HG03066 (cell line): Measurements from ENCODE around the gene SFRP5.

Source experiments
- ATAC-seq: cut with Tn5 transposase; IDR thresholded peaks from one replicate; pipeline ENCODE4 v1.9.1; 2021; ENCODE audit warnings: low read depth; ENCODE audit not compliant: unreplicated experiment

SFRP5 gene

GRCh38 chr10:97766996-97767924 lies 4.5 kb downstream of the SFRP5 start:
- no peak for ATAC-seq

DNA sequence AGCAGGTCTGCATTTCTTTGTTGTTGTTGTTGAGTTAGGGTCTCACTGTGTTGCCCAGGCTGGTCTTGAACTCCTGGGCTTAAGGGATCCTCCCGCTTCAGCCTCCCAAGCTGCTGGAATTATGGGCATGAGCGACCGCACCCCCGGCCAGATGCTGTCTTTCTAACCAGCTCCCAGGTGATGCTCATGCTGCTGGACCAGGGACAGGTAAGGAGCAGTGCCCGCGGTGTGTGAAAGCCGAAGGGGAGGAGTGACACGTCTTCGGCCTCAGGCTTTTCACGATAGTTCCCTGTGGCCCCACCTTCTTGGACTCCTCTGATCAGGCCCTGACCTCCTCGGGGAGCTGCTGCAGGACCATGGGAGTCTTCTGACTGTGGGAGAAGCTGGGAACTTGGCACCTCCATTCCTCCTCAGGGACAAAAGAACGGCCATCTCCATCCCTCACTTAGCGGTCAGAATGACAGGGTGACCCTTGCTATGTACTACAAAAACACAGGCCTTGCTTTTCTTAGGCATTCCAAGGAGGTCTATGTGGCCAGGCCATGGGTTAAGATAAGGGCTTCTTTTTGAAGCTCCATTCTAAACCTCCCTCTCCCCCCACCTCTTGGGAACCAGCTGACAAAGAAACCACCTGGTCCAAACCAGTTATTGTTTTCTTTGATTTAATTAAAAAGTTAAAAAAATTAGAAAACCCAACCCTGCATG lies 5.5 kb downstream of the SFRP5 start:
- no peak for ATAC-seq

DNA sequence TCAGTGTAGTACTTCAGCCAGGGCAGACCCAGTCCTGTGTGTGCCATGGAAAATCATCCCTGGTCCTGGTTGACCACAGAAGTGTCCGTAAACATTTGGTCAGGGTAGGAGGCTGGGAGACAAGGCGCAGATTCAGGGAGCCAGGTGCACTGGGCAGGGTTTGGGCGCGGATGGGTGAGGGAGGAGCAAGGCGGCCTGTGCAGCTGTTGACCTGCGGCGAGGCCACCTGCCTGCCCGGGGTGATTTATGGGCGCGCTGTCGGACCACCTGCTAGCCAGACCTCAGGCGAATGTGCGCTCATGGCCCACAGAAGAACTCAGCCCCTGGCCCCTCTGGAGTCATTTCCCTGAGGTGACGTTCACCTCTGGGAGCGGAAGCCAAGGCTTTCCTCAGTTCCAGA lies 6.6 kb downstream of the SFRP5 start:
- no peak for ATAC-seq

GRCh38 chr10:97764519-97764931 lies 7.3 kb downstream of the SFRP5 start:
- no peak for ATAC-seq

DNA sequence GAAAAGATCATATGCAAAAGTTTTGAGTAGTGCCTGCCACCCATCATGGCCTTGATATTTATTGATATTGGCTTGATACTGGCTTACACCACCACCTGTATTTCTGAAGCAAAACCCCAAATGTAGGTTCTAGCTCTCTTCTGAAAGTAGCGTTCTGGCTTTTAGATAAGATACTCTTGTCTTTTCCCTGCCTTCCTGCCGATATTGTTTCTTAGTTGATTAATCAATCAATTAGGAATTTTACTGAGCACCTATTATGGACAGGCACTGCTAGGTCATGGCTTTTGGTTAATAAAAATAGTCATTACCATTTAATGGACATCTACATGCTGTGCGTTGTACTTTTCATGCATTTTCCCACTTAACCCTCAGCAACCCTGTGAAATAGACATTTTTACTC lies 7.9 kb downstream of the SFRP5 start:
- ATAC-seq, result no peak

- ATAC-seq, result no peak
These were observed 8.4 kb downstream of the SFRP5 start for GRCh38 chr10:97763411-97763810.

DNA sequence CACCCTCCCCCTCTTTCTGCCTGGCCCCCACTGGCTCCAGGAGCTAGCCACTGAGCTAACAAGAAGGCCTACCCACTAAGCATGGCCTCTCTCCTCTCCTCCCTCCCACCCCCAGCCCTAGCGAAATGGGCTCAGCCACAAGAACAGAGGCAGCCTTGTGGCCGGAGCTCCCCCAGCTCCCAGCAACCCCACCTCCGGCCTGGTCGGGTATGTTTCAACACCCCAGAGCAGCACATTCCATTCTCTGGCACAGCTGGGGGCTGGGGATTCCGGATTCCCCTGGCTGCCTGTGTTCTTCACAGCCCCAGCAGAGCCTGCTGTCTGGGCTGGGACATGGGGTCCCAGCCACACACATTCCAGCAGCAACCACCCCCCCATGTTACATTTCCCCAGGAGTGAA lies 9.0 kb downstream of the SFRP5 start:
- no peak for ATAC-seq

GRCh38 chr10:97762056-97762455 lies 9.7 kb downstream of the SFRP5 start:
- ATAC-seq, result no peak

- no peak for ATAC-seq
These were observed 10.4 kb downstream of the SFRP5 start for GRCh38 chr10:97761331-97761865.

- ATAC-seq, result no peak
These were observed 11.1 kb downstream of the SFRP5 start for GRCh38 chr10:97760461-97761257.

GRCh38 chr10:97759946-97760345 lies 11.9 kb downstream of the SFRP5 start:
- no peak for ATAC-seq

GRCh38 chr10:97759158-97759887 lies 12.5 kb downstream of the SFRP5 start:
- ATAC-seq, result peak; percentile 48

DNA sequence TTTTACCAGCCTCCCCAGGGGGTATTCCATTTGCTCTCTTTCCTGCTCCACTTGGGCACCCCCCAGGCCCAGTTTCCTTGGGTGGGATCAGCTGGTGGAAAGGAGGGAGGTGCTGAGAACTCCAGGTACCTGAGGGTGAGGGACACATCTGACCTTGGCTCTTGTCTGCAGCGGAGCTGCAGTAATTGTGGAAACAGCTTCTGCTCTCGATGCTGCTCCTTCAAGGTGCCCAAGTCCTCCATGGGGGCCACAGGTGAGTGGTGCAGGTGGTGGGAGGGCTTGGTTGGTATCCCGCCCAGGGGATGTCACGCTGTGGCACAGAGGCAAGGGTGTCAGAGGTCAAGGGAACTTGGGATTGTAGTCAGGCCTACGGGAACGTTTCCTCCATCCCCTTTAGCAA lies 14.3 kb downstream of the SFRP5 start:
- no peak for ATAC-seq

DNA sequence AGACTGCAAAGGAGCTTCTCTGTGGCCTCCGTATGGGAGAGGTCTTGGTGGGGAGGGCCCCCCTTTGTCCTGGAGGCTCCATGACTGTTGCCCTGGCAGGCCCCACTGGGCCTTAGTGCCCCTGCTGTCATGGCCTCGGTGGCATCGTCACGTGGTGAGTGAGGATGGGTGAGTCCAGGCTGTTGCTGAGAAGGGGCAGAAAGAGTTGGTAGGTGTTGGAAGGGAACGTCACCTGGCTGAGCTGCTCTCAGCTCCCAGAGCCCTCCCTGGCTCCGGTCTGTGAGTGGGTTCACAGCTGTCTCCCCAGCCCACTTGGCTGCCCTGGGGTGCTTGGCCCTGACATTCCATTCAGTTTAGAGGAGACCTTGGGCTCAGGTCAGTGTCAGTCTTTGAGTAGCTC lies 16.1 kb downstream of the SFRP5 start:
- no peak for ATAC-seq

DNA sequence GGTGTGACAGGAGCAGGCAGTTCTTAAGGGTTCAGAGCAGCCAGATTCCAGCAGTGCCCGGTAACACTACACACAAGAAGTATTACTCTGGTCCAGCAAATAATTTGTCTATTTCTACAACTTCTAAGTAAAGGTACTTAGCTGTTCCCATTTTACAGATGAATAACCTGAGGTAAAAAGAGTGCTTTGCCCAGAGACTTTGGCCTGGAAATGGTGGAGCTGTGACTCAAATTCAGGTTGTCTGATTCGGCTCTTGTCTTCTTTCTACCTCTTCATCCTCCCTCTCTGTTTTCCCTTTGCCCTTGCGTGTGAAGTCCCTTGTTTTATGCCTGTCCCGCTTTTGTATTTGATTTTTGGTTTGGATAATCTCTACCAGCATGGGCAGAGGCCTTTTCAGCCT lies 17.1 kb downstream of the SFRP5 start:
- ATAC-seq, result no peak

DNA sequence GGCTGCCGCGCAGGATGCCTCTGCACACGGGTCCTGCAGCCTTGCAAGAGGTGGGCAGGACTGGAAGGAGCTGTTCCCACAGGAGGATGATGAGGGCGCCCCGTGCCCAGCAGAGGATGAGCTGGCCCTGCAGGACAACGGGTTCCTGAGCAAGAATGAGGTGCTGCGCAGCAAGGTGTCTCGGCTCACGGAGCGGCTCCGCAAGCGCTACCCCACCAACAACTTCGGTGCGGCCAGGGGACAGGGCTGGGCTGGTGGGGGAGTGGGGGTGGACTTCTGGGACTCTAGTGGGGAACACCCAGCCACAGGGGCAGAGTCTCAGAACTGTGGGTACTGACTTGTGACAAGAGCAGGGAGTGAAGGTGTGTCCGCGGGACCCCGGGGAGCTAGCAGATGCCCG lies 18.8 kb downstream of the SFRP5 start:
- no peak for ATAC-seq

GRCh38 chr10:97748116-97748515 lies 23.7 kb downstream of the SFRP5 start:
- ATAC-seq, result no peak

GRCh38 chr10:97747573-97747972 lies 24.2 kb downstream of the SFRP5 start:
- ATAC-seq, result no peak

DNA sequence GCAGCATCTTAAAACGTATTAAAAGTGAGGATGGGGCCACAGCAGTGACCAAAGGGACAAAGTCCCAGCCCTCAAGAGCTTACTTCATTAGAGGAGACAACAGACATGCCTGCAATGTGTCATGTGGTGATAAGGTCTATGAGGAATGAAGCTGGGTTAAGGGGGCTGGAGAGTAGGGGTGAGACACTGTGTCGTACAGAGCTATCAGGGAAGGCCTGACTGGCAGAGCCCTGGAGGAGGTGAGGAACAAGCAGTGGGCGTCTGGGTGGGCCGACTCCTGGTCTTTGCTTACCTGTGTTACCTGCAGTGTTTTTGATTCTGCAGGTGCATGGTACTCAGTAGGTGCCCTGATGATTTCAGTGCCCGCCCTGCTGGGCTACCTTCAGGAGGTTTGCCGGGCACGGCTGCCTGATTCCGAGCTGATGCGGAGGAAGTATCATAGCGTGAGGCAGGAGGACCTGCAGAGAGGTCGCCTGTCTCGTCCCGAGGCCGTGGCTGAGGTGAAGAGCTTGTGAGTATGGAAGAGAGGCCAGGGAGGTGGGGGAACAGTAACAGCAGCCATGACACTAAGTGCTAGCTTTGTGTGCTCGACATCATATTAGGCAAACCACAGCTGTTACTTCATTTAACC lies 27.3 kb downstream of the SFRP5 start:
- ATAC-seq, result no peak
